Keratinocyte (primary cell): Measurements from ENCODE around the gene SKP1. TPM values are rescaled to one million over a fixed set of nuclear protein-coding genes. Genes with fewer than 3 reads are reported as not detected.

Experiments
- DNase-seq: peaks from one replicate; pipeline ENCODE4 v3.0.0-alpha.2; 2011; ENCODE audit warnings: low read depth, missing footprints, low spot score
- FAIRE-seq: peaks from 2 replicates; lab custom pipeline; 2011; peaks lifted over from hg19 to GRCh38; lab: Jason Lieb, UNC
- H2AFZ ChIP-seq: 2 replicates; pipeline ENCODE4 v1.6.0; 2012; ENCODE audit warnings: low read length, control low read depth, inconsistent platforms; ENCODE audit not compliant: control insufficient read depth
- H3K27ac ChIP-seq: 2 replicates; pipeline ENCODE4 v1.5.1; 2011; ENCODE audit warnings: low read length; ENCODE audit not compliant: control insufficient read depth, insufficient read depth
- H3K27me3 ChIP-seq: 3 replicates; pipeline ENCODE4 v1.6.0; 2011; ENCODE audit warnings: low read length; ENCODE audit not compliant: control insufficient read depth, insufficient read depth; ENCODE audit errors: extremely low read depth
- H3K36me3 ChIP-seq, 2 experiments: 2 replicates in 1 of 2; 3 replicates in 1 of 2; pipeline ENCODE4 v1.5.1; 2011; ENCODE audit warnings: low read length in 2 of 2, mild to moderate bottlenecking in 1 of 2; ENCODE audit not compliant: control insufficient read depth in 2 of 2, insufficient read depth in 2 of 2; ENCODE audit errors: extremely low read depth in 1 of 2
- H3K4me1 ChIP-seq: 3 replicates; pipeline ENCODE4 v1.5.1; 2011; ENCODE audit warnings: low read length; ENCODE audit not compliant: control insufficient read depth, insufficient read depth; ENCODE audit errors: extremely low read depth
- H3K4me2 ChIP-seq: 3 replicates; pipeline ENCODE4 v1.6.0; 2011; ENCODE audit warnings: low read depth, low read length; ENCODE audit not compliant: control insufficient read depth, insufficient read depth; ENCODE audit errors: extremely low read depth
- H3K4me3 ChIP-seq, 3 experiments: fragments of 200-600 bp in 1 of 3; sonication (generic) in 1 of 3; 2 replicates in 2 of 3; 3 replicates in 1 of 3; pipeline ENCODE4 v1.5.1; 2011 to 2016; ENCODE audit warnings: low read length in 3 of 3, mild to moderate bottlenecking in 3 of 3, control low read depth in 2 of 3, inconsistent platforms in 1 of 3, low read depth in 1 of 3, mixed read lengths in 1 of 3, mixed run types in 1 of 3, moderate library complexity in 1 of 3; ENCODE audit not compliant: control insufficient read depth in 2 of 3, insufficient read depth in 2 of 3; ENCODE audit errors: extremely low read depth in 1 of 3
- H3K79me2 ChIP-seq: 2 replicates; pipeline ENCODE4 v1.6.0; 2012; ENCODE audit warnings: low read length; ENCODE audit not compliant: control insufficient read depth, insufficient read depth
- H3K9ac ChIP-seq: 3 replicates; pipeline ENCODE4 v1.6.0; 2011; ENCODE audit warnings: low read length; ENCODE audit not compliant: control insufficient read depth, insufficient read depth; ENCODE audit errors: extremely low read depth
- H3K9me1 ChIP-seq: 3 replicates; pipeline ENCODE4 v1.6.0; 2011; ENCODE audit warnings: low read length; ENCODE audit not compliant: control insufficient read depth, insufficient read depth; ENCODE audit errors: extremely low read depth
- H3K9me3 ChIP-seq: 2 replicates; pipeline ENCODE4 v1.5.1; 2012; ENCODE audit warnings: low read depth, low read length; ENCODE audit not compliant: control insufficient read depth
- H4K20me1 ChIP-seq: 3 replicates; pipeline ENCODE4 v1.6.0; 2011; ENCODE audit warnings: low read length; ENCODE audit not compliant: control insufficient read depth, insufficient read depth; ENCODE audit errors: extremely low read depth
- CTCF ChIP-seq, 3 experiments: IDR thresholded peaks in 1 of 3; conservative IDR thresholded peaks in 1 of 3; optimal IDR thresholded peaks in 1 of 3; 2 replicates in 2 of 3; 3 replicates in 1 of 3; pipeline versions ENCODE3 to v1.5.1; 2011; ENCODE audit warnings: low read length in 3 of 3, mild to moderate bottlenecking in 3 of 3, moderate library complexity in 2 of 3, control low read depth in 1 of 3, inconsistent platforms in 1 of 3; ENCODE audit not compliant: insufficient read depth in 2 of 3; ENCODE audit errors: extremely low read depth in 1 of 3
- EZH2 ChIP-seq: IDR thresholded peaks from one replicate; pipeline ENCODE4 v1.6.1; 2012; ENCODE audit warnings: inconsistent platforms, mild to moderate bottlenecking, low read length, moderate library complexity
- dilution Hi-C: fragments of 300-500 bp; cut with MboI; formaldehyde crosslinking; loops from one replicate; pipeline ENCODE4 v1.7.0; 2020; ENCODE audit warnings: low sequenced_read_pairs; ENCODE audit not compliant: extremely low pct_ligation_motif_present
- polyA plus RNA-seq, 5 experiments: library from polyadenylated mRNA; depleted of rRNA in 3 of 5; stranded (reverse) in 3 of 5; stranded (forward) in 1 of 5; unstranded in 1 of 5; fragments of >200 nt; gene quantifications; 1 replicate in 1 of 5; 2 replicates in 3 of 5; 3 replicates in 1 of 5; pipeline versions ENCODE4 v1.2.1 to v1.2.3, GENCODE V29; 2011 to 2012; ENCODE audit warnings: missing spikeins in 2 of 5, low read depth in 1 of 5, low replicate concordance in 1 of 5

The SKP1 gene
- polyA plus RNA-seq, 1 donor (not counting 4 experiments of a cell fraction or from before 2014, with no cell fraction given), result 444 TPM

DNA sequence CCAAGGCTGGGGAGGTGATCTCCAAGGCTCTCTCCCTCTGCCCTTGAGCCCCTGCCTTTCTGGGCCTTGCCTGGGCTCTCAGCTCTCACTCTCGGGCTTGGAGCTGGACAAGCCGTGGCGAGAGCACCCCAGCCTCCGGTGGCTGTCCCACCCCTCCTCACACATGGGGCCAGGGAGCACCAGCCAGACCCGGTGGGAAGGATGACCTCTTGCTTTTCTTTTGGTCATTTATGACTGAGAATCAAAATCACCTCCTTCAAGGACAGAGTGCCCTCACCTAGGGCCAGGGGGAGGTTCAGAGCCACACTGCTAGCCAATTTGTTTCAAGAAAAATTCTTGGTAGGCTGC is 48.1 kb downstream of the SKP1 start:
- H3K9me3 ChIP-seq, result no peaks in the 10 kb centered on the region
- no peak overlapping the region for H3K4me3 ChIP-seq
- H4K20me1 ChIP-seq, result peaks cover 4% of the 10 kb centered on the region
- no peak overlapping the region for H3K27ac ChIP-seq
- no peak overlapping the region for H3K4me2 ChIP-seq
- dilution Hi-C loops, result no loop called here
- H2AFZ ChIP-seq, result no peak overlapping the region
- H3K9ac ChIP-seq, result no peak overlapping the region
- DNase-seq, result no peak
- H3K79me2 ChIP-seq, result no peaks in the 10 kb centered on the region
- no peaks in the 10 kb centered on the region for H3K9me1 ChIP-seq
- TF ChIP-seq EZH2, result no peak
- TF ChIP-seq CTCF (optimal IDR thresholded peaks at IDR 0.05 in 1 of 3, IDR thresholded peaks at IDR 0.05 in 1 of 3, conservative IDR thresholded peaks at IDR 0.05 in 1 of 3; ENCODE audit: extremely low read depth in 1 of 3, insufficient read depth in 2 of 3, low read length in 3 of 3), result no peak
- FAIRE-seq, result no peak
- no peaks in the 10 kb centered on the region for H3K27me3 ChIP-seq
- H3K36me3 ChIP-seq, result peaks cover 0 to 9% of the 10 kb centered on the region in 2 experiments
- peaks cover 18% of the 10 kb centered on the region for H3K4me1 ChIP-seq

- Histone ChIP-seq H3K9me3 (no peaks in the 10 kb centered on the region), H4K20me1 (peaks cover 4% of the 10 kb centered on the region), H3K4me1 (peaks cover 18% of the 10 kb centered on the region), H3K27ac (no peak overlapping the region), H3K36me3 (peaks cover 0 to 4% of the 10 kb centered on the region in 2 experiments), H3K4me3 (no peak overlapping the region), H3K79me2 (no peaks in the 10 kb centered on the region), H3K4me2 (no peak overlapping the region), H3K9me1 (no peaks in the 10 kb centered on the region), H2AFZ (no peak overlapping the region), H3K27me3 (no peaks in the 10 kb centered on the region), H3K9ac (no peak overlapping the region)
- dilution Hi-C loops, result no loop called here
- FAIRE-seq, result no peak
- TF ChIP-seq CTCF (optimal IDR thresholded peaks at IDR 0.05 in 1 of 3, IDR thresholded peaks at IDR 0.05 in 1 of 3, conservative IDR thresholded peaks at IDR 0.05 in 1 of 3; ENCODE audit: extremely low read depth in 1 of 3, insufficient read depth in 2 of 3, low read length in 3 of 3), result no peak
- no peak for DNase-seq
These were observed 48.6 kb downstream of the SKP1 start for GRCh38 chr5:134127988-134128647.
